Ascending aorta (tissue), 2 donors: ENCODE results near the gene HDHD5. TPM values are rescaled to one million over a fixed set of nuclear protein-coding genes. Genes with fewer than 3 reads are reported as not detected.

Experiments
- DNase-seq, 2 donors: peaks; one replicate each; pipeline ENCODE4 v3.0.0-alpha.2; 2019; ENCODE audit warnings: low spot score in 2 of 2
- H3K27ac ChIP-seq, 2 donors: fragments of 200-600 bp; sonication (generic); one replicate each; pipeline ENCODE4 v1.5.1; 2016 to 2017; ENCODE audit warnings: mild to moderate bottlenecking in 1 of 2
- H3K27me3 ChIP-seq: fragments of 200-600 bp; sonication (generic); one replicate; pipeline ENCODE4 v1.5.1; 2017
- H3K36me3 ChIP-seq, 2 donors: fragments of 200-600 bp; sonication (generic); one replicate each; pipeline ENCODE4 v1.5.1; 2016
- H3K4me1 ChIP-seq, 2 donors: fragments of 200-600 bp; sonication (generic); one replicate each; pipeline ENCODE4 v1.5.1; 2016 to 2017; ENCODE audit warnings: mild to moderate bottlenecking in 1 of 2
- H3K4me3 ChIP-seq, 2 donors: fragments of 200-600 bp; sonication (generic); one replicate each; pipeline ENCODE4 v1.5.1; 2016 to 2017; ENCODE audit warnings: mild to moderate bottlenecking in 1 of 2
- H3K9me3 ChIP-seq, 2 donors: fragments of 200-600 bp; sonication (generic); one replicate each; pipeline ENCODE4 v1.5.1; 2016
- CTCF ChIP-seq, 3 experiments: fragments of 200-600 bp in 2 of 3; fragments of 450-650 bp in 1 of 3; sonication (generic) in 2 of 3; IDR thresholded peaks; one replicate each; pipeline ENCODE4 v1.5.1; 2016 to 2019; ENCODE audit warnings: antibody characterized with exemption in 3 of 3, mild to moderate bottlenecking in 1 of 3, moderate library complexity in 1 of 3
- intact Hi-C: fragments of 100-400 bp; cut with DNase I; formaldehyde crosslinking; loops from one replicate; pipeline ENCODE4 v1.15.1; 2023
- total RNA-seq: library from RNA; depleted of rRNA; stranded (reverse); fragments of >200 nt; gene quantifications from one replicate; pipeline ENCODE4 v1.1.0, GENCODE V29; 2016

Gene HDHD5
- total RNA-seq, 1 donor from 2014 or later = 55.8 TPM

DNA sequence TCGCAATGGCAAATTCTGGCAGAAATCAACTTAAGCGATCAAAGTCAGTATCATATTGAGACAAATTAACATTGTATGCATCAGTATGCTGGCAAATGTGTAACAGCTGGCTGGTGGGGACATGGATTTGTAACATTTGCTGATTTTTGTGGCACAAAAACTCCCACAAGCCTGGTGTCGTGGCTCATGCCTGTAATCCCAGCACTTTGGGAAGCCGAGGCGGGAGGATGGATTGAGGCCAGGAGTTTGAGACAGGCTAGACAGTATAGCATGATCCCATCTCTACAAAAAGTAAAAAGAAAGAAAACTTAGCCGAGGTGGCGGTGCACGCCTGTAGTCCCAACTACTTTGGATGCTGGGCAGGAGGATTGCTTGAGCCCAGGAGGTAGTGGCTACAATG is 17.6 kb upstream of the HDHD5 start:
- no peaks in the 10 kb centered on the region for H3K36me3 ChIP-seq
- no peak overlapping the region for H3K27ac ChIP-seq
- H3K9me3 ChIP-seq = no peaks in the 10 kb centered on the region
- H3K4me1 ChIP-seq = peaks cover 0 to 4% of the 10 kb centered on the region in 2 donors
- no peaks in the 10 kb centered on the region for H3K27me3 ChIP-seq
- intact Hi-C loops = no loop called here
- H3K4me3 ChIP-seq = no peak overlapping the region
- no peak for DNase-seq
- no peak for TF ChIP-seq CTCF (IDR thresholded peaks at IDR 0.05)

DNA sequence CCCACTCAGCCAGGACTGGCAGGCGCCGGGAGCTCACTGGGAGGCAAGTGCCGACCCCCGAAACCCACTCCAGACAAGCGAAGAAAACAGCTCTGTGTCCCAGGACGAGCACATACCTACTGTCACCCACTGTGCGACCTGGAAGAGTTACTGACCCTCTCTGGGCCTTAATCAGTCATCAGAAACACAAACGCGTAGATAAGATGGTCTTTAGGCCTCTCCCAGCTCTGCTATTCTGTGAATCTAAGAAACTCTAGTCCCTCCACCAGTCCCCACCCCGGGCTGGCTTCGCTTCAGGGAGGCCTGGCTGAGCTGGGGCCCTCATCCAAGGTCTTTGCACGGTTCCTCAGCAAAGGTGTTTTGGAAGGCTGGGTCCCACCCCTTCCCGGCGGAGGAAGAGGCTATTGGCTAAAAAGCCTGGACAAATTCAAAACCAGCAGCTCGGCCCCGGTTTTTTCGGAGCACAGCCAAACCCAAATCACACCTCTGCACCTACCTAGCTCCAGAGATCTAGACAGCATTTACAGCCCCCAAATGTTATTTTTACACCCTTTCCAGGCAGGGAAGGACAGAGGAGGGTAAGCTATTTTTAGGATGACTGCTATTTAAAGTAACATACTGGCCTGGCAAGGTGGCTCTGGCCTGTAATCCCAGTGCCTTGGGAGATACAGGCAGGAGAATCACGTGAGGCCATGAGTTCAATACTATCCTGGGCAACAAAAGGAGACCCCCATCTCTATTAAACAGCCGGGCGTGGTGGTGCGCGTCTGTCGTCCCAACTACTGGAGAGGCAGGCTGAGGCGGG is 13.2 kb upstream of the HDHD5 start:
- peak overlapping the region; percentile 93 to 98 for H3K27ac ChIP-seq
- peak overlapping the region; percentile 78 to 92 for H3K4me3 ChIP-seq
- no peak for DNase-seq
- intact Hi-C loops = loop anchor here (5.0 kb wide), 3 partner anchors 50 to 465 kb away; partner anchors contain the start of genes BCL2L13 and TMEM121B
- H3K9me3 ChIP-seq = no peaks in the 10 kb centered on the region
- H3K27me3 ChIP-seq = no peaks in the 10 kb centered on the region
- H3K36me3 ChIP-seq = no peaks in the 10 kb centered on the region
- H3K4me1 ChIP-seq = peaks cover 0 to 10% of the 10 kb centered on the region in 2 donors
- no peak for TF ChIP-seq CTCF (IDR thresholded peaks at IDR 0.05)

DNA sequence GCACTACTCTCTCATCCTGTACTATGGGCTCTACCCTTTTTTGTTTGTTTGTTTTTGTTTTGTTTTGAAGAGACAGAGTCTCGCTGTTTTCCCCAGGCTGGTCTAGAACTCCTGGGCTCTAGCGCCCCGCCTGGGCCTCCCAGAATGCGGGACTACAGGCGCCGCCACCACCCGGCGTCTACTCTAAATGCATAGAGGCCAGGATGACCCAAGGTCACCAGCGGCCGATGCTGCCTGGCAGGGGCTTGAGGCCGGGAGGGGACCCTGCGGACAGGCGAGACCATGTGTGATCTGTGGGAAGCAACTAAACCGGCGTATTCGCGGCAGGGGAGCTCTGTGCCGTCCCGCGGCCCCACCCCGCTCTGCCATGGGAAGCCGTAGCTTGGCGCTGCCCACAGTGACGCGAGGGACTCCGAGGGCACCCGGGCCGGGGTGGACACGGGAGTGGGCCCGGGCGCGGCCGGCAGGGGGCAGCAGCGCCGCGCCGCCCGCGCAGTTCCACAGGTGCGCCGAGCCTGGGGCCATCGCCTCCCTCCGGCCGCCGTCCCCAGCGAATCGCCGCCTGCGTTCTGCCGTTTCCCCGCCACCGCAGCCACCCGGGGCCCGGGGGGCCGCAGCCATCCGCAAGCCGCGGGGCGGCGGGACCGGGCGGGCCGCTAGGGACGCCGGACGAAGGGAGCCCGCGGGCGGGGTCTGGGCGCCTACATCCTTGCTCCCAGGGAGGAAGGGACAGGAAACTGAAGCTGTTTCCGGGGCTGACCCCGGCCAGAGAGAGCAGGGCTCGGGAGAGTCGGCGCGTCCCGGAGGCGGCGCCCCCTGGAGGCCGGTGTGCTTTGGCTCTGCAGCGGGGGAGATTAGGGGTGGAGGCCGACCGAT is 12.3 kb upstream of the HDHD5 start:
- Histone ChIP-seq H3K27ac (peak overlapping the region; percentile 93 to 98), H3K27me3 (no peaks in the 10 kb centered on the region), H3K36me3 (no peaks in the 10 kb centered on the region), H3K4me1 (peaks cover 0 to 10% of the 10 kb centered on the region in 2 donors), H3K9me3 (no peaks in the 10 kb centered on the region), H3K4me3 (peak overlapping the region; percentile 78 to 92)
- intact Hi-C loops = loop anchor here (1.0 to 5.0 kb wide), 5 partner anchors 12 to 466 kb away; partner anchors contain the start of genes BCL2L13, HDHD5, IL17RA and TMEM121B
- peak; percentile 42 to 94 for DNase-seq
- TF ChIP-seq CTCF (IDR thresholded peaks at IDR 0.05) = peak; percentile 78 to 89 (median 83)

DNA sequence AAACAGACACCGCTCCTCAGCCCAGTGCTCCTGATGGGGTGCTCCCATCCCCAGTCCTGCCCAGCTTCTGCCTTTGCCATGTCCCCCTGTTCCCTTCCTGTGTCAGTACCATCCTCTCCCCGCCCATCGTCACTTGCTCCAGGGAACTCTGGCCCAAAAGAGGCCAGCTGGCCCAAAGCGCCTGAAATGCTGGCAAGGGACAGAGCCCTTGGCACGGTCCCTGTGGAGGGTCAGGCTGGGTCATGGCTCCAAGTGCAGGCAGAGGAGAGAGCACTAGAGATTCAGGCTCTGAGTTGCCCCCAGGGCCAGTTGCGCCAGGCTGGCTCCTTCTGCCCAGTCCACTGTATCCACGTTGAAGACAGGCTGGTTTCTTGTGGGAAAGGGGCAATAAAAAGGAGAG is 8.4 kb upstream of the HDHD5 start:
- peak overlapping the region in 1 of 2 donors; percentile 23 for H3K27ac ChIP-seq
- intact Hi-C loops = no loop called here
- H3K27me3 ChIP-seq = no peaks in the 10 kb centered on the region
- DNase-seq = peak in 1 of 2 donors; percentile 74
- peaks cover 0 to 10% of the 10 kb centered on the region in 2 donors for H3K4me1 ChIP-seq
- no peaks in the 10 kb centered on the region for H3K9me3 ChIP-seq
- no peaks in the 10 kb centered on the region for H3K36me3 ChIP-seq
- TF ChIP-seq CTCF (IDR thresholded peaks at IDR 0.05) = no peak
- peak overlapping the region in 1 of 2 donors; percentile 40 for H3K4me3 ChIP-seq

DNA sequence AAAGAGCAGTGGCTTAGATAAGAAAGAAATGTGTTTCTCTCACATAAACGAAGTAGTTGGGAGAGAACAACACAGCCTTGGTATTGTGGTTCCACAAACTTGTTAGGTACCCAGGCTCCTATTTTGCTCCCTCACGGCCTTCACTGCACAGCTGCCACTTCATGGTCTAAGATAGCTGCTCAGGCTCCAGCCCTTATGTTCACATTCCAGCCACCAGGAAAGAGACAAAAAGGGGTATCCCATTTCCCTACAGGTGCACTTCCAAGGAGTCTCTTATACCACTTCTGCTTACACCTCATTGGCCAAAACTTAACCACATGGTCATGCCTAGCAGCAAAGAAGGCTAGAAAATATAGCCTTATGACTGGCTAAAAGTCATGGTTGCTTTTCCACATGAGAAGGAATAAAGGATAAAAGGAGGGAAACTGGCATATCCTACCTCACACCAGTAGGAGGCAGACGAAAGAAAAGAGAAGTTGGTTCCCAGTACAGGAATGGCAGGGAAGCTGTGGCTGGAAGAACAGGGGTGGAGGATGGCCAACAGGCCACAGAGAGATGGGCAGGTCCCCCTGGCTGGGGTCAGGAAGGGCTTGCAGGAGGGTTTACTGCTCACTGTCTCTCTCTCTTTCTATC is 5.4 kb upstream of the HDHD5 start:
- Histone ChIP-seq H3K4me3 (no peak overlapping the region), H3K9me3 (no peaks in the 10 kb centered on the region), H3K27me3 (no peaks in the 10 kb centered on the region), H3K4me1 (peaks cover 0 to 13% of the 10 kb centered on the region in 2 donors), H3K36me3 (no peaks in the 10 kb centered on the region), H3K27ac (no peak overlapping the region)
- intact Hi-C loops = no loop called here
- no peak for DNase-seq
- TF ChIP-seq CTCF (IDR thresholded peaks at IDR 0.05) = no peak
